ENCODE measurements around the gene MAP7D3.

Gene MAP7D3

DNA sequence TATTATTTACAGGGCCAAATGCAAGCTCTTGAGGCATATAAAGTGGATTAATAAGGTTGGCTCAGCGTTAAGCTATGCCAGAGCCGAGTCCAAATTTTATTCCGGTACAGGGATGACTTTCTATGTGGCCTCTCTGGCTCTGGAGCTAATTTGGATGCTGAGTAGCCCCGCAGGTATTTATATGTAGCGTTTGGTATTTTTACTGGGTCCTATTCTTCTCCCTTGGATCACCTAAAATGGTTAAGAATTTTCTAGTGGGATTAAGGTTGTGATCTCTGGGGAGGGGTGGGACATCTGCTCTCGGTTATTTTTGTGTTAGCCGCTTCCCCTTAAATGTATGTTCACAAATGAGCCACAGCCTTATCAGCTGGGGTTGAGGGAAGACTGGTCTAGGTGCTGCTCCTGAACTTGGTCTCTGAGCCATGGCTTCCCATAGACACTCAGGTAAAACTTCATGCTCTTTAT, 54.5 kb downstream of the MAP7D3 start:
- peak overlapping the region; percentile 83 for H3K27ac ChIP-seq (ENCODE audit: low read length)
- H3K36me3 ChIP-seq (ENCODE audit: control insufficient read depth in 2 of 2, insufficient read depth in 2 of 2, low read length in 2 of 2), result no peaks in the 10 kb centered on the region
- peaks cover 30% of the 10 kb centered on the region for H3K4me1 ChIP-seq (ENCODE audit: control insufficient read depth, insufficient read depth, low read length)
- H3K9ac ChIP-seq (ENCODE audit: low read length in 2 of 2), result peak overlapping the region; percentile 58 to 81
- no peaks in the 10 kb centered on the region for H3K9me3 ChIP-seq (ENCODE audit: control insufficient read depth in 2 of 2, low read length in 2 of 2)
- H3K27me3 ChIP-seq (ENCODE audit: control insufficient read depth in 1 of 2, insufficient read depth in 2 of 2, low read length in 2 of 2), result peaks cover 0 to 3% of the 10 kb centered on the region in 2 donors
- peak overlapping the region; percentile 48 to 63 for H3K4me3 ChIP-seq (ENCODE audit: low read length in 2 of 2)

DNA sequence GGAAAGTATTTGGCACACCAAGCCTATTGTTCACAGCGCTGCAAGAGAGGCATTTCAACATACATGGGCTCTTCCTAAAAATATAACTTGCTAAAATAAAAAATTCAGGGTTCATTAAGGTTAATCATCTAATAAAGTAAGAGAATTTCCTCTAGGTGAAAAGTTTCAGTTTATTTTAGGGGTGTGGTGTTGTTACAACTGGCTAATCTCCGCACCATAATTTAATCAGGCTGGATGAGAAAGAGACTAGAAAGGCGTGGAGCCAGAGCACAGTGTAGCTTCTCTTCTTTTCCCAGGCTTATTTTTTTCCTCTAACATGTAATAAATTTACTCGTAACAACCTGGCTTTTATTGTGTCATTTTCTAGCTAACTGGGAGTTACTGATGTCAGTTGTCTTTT, 56.0 kb downstream of the MAP7D3 start:
- H3K4me3 ChIP-seq (ENCODE audit: low read length in 2 of 2), result no peak overlapping the region
- no peaks in the 10 kb centered on the region for H3K9me3 ChIP-seq (ENCODE audit: control insufficient read depth in 2 of 2, low read length in 2 of 2)
- H3K27me3 ChIP-seq (ENCODE audit: control insufficient read depth in 1 of 2, insufficient read depth in 2 of 2, low read length in 2 of 2), result no peaks in the 10 kb centered on the region
- H3K27ac ChIP-seq (ENCODE audit: low read length), result peak overlapping the region; percentile 83
- peak overlapping the region in 1 of 2 donors; percentile 81 for H3K9ac ChIP-seq (ENCODE audit: low read length in 2 of 2)
- H3K36me3 ChIP-seq (ENCODE audit: control insufficient read depth in 2 of 2, insufficient read depth in 2 of 2, low read length in 2 of 2), result peaks cover 0 to 5% of the 10 kb centered on the region in 2 donors
- peaks cover 33% of the 10 kb centered on the region for H3K4me1 ChIP-seq (ENCODE audit: control insufficient read depth, insufficient read depth, low read length)

DNA sequence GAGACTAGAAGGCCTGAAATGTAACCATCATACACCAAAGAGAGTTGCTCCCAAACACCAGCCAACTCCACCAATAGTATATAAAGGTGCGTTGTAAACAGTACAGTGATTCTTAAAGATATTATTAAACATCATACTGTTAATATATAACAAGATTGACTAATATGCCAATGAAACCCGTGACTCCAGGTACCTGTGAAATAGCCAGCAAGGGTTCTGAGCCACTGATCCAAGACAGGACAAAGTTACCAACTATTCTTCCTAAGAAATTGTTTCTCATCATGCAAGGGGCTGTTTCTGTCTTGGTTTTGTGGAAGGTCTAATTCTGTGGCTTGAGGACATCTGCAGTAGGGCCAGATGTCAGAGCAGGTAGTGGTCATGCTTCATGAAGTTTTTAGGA, 56.7 kb downstream of the MAP7D3 start:
- Histone ChIP-seq H3K9me3 (ENCODE audit: control insufficient read depth in 2 of 2, low read length in 2 of 2) (no peaks in the 10 kb centered on the region), H3K4me3 (ENCODE audit: low read length in 2 of 2) (no peak overlapping the region), H3K36me3 (ENCODE audit: control insufficient read depth in 2 of 2, insufficient read depth in 2 of 2, low read length in 2 of 2) (peaks cover 0 to 5% of the 10 kb centered on the region in 2 donors), H3K27ac (ENCODE audit: low read length) (peak overlapping the region; percentile 82), H3K27me3 (ENCODE audit: control insufficient read depth in 1 of 2, insufficient read depth in 2 of 2, low read length in 2 of 2) (no peaks in the 10 kb centered on the region), H3K9ac (ENCODE audit: low read length in 2 of 2) (no peak overlapping the region), H3K4me1 (ENCODE audit: control insufficient read depth, insufficient read depth, low read length) (peaks cover 37% of the 10 kb centered on the region)

DNA sequence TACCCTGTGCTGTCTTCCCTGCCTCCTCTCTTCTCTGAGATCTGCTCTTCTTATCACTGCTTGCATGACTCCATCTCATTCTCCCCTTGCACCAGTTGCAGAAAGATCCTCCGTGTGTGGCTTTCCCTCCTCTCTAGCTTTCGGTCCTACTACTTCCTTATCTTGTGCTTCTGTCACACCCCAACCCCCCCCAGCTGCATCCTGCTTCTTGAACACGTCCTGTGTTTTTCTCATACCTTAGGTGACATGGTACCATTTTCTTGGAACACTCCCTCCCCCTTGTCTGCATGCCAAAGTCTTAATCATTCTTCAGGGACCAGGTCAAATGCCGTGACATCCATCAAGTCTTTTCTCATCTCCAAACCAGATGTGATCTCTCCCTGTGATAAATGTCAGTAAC, 57.4 kb downstream of the MAP7D3 start:
- H3K9me3 ChIP-seq (ENCODE audit: control insufficient read depth in 2 of 2, low read length in 2 of 2), result no peaks in the 10 kb centered on the region
- peak overlapping the region; percentile 11 to 35 for H3K4me3 ChIP-seq (ENCODE audit: low read length in 2 of 2)
- H3K27ac ChIP-seq (ENCODE audit: low read length), result peak overlapping the region; percentile 82
- peaks cover 0 to 5% of the 10 kb centered on the region in 2 donors for H3K36me3 ChIP-seq (ENCODE audit: control insufficient read depth in 2 of 2, insufficient read depth in 2 of 2, low read length in 2 of 2)
- peaks cover 45% of the 10 kb centered on the region for H3K4me1 ChIP-seq (ENCODE audit: control insufficient read depth, insufficient read depth, low read length)
- no peak overlapping the region for H3K9ac ChIP-seq (ENCODE audit: low read length in 2 of 2)
- H3K27me3 ChIP-seq (ENCODE audit: control insufficient read depth in 1 of 2, insufficient read depth in 2 of 2, low read length in 2 of 2), result no peaks in the 10 kb centered on the region

DNA sequence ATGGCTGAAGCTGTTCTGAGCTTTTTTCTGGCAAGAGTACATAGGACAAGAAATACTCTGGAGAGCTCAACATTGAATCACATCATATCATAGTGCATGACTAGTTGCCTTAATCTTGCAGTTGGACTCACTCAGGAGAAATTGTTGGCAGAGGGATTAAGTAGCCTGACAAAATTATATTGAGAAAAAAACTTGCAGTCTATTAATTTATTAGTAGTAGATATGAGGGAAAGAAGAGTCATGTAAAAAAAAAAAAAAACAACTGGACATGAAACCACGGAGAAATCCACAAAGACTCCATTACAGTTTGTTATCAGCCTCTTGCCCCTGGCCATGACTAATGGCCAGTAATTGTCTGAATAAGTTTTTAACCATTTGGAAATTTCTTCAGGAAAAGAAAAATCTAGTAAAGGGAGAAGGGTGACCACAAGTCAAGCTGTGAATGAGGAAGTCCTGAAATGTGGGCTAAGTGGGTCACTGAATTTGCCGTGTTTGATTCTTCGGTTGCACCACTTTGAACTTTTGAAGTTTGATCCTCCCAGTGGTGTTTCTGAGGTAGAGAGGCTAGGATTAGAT, 58.3 kb downstream of the MAP7D3 start:
- Histone ChIP-seq H3K9me3 (ENCODE audit: control insufficient read depth in 2 of 2, low read length in 2 of 2) (no peaks in the 10 kb centered on the region), H3K4me3 (ENCODE audit: low read length in 2 of 2) (peak overlapping the region; percentile 14 to 35), H3K4me1 (ENCODE audit: control insufficient read depth, insufficient read depth, low read length) (peaks cover 52% of the 10 kb centered on the region), H3K36me3 (ENCODE audit: control insufficient read depth in 2 of 2, insufficient read depth in 2 of 2, low read length in 2 of 2) (peaks cover 0 to 5% of the 10 kb centered on the region in 2 donors), H3K27ac (ENCODE audit: low read length) (peak overlapping the region; percentile 82), H3K9ac (ENCODE audit: low read length in 2 of 2) (peak overlapping the region in 1 of 2 donors; percentile 31), H3K27me3 (ENCODE audit: control insufficient read depth in 1 of 2, insufficient read depth in 2 of 2, low read length in 2 of 2) (no peaks in the 10 kb centered on the region)

DNA sequence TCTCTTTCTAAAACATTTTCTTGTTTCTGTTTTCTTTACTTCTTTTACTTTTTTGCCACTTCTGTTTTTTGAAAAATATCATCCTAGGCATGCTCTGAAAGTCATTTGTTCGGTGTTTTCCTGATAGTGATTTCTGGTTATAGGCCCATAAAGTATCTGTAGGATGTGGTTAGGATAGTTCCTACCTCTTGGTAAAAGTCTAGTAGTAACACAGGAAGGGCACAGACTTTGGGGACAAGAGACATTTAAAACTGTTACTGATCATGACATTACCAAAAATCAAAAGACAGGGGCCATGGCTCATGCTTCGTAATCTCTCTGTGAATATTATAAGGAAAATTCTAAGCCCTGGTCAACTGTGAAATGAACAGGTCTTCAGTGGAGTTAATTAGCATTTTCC, 59.1 kb downstream of the MAP7D3 start:
- H3K4me3 ChIP-seq (ENCODE audit: low read length in 2 of 2), result no peak overlapping the region
- H3K27ac ChIP-seq (ENCODE audit: low read length), result peak overlapping the region; percentile 82
- no peaks in the 10 kb centered on the region for H3K9me3 ChIP-seq (ENCODE audit: control insufficient read depth in 2 of 2, low read length in 2 of 2)
- peaks cover 0 to 5% of the 10 kb centered on the region in 2 donors for H3K36me3 ChIP-seq (ENCODE audit: control insufficient read depth in 2 of 2, insufficient read depth in 2 of 2, low read length in 2 of 2)
- peak overlapping the region in 1 of 2 donors; percentile 18 for H3K9ac ChIP-seq (ENCODE audit: low read length in 2 of 2)
- no peaks in the 10 kb centered on the region for H3K27me3 ChIP-seq (ENCODE audit: control insufficient read depth in 1 of 2, insufficient read depth in 2 of 2, low read length in 2 of 2)
- H3K4me1 ChIP-seq (ENCODE audit: control insufficient read depth, insufficient read depth, low read length), result peaks cover 52% of the 10 kb centered on the region

DNA sequence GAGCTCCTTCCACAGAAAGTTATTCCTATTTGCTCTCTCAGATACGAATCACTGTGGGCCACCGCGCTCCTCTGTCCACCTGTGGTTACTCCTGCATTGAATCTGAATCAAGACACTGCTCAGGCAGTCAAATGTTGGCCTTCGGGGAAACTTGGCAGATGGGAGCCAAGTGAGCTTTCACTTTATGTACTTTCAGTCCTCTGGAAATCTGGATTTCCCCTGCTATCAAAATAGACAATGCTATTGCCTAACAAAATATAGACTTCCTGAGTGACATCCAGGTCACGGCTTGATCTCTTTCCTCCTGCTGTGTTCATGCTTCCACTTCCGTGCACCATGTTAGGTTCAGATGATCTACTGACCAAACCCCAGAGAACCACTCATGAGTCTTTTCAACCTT, 60.0 kb downstream of the MAP7D3 start:
- H3K9ac ChIP-seq (ENCODE audit: low read length in 2 of 2), result peak overlapping the region in 1 of 2 donors; percentile 13
- H3K36me3 ChIP-seq (ENCODE audit: control insufficient read depth in 2 of 2, insufficient read depth in 2 of 2, low read length in 2 of 2), result peaks cover 0 to 5% of the 10 kb centered on the region in 2 donors
- peaks cover 52% of the 10 kb centered on the region for H3K4me1 ChIP-seq (ENCODE audit: control insufficient read depth, insufficient read depth, low read length)
- H3K4me3 ChIP-seq (ENCODE audit: low read length in 2 of 2), result peak overlapping the region; percentile 22 to 40
- H3K27me3 ChIP-seq (ENCODE audit: control insufficient read depth in 1 of 2, insufficient read depth in 2 of 2, low read length in 2 of 2), result no peaks in the 10 kb centered on the region
- H3K9me3 ChIP-seq (ENCODE audit: control insufficient read depth in 2 of 2, low read length in 2 of 2), result no peaks in the 10 kb centered on the region
- H3K27ac ChIP-seq (ENCODE audit: low read length), result peak overlapping the region; percentile 82

DNA sequence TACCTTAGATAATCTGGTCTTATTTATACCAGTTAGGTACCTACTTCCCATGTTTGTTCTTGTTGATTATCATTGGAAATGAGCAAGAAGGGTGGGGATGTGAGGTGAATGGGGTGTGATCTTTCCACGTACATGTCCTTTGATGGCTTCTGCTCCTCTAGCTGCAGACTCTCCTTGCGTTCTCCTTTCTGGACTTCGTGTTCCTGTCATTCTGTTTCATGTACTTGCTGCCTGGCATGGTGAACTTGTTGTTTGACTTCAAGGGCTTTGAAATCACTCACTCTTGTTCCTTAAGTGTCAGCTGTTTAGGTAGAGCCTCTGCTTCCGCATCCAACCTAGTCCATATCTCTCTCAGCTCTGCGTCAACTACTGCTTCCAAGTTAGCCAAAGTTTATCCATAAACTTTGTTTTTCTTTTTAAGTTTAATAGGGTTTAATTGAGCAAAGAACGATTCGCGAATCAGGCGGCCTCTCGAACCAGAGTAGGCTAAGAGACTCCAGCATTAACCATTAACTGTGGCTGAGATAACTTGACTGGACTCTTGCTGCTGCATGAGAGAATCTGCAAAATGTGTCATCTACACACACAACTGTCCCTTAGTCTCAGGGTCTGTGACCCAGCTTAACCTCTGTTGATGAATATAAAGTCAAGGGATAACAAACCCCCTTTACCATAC, 61.0 kb downstream of the MAP7D3 start:
- H3K9me3 ChIP-seq (ENCODE audit: control insufficient read depth in 2 of 2, low read length in 2 of 2), result no peaks in the 10 kb centered on the region
- H3K4me1 ChIP-seq (ENCODE audit: control insufficient read depth, insufficient read depth, low read length), result peaks cover 48% of the 10 kb centered on the region
- no peaks in the 10 kb centered on the region for H3K27me3 ChIP-seq (ENCODE audit: control insufficient read depth in 1 of 2, insufficient read depth in 2 of 2, low read length in 2 of 2)
- peak overlapping the region in 1 of 2 donors; percentile 40 for H3K4me3 ChIP-seq (ENCODE audit: low read length in 2 of 2)
- peak overlapping the region; percentile 82 for H3K27ac ChIP-seq (ENCODE audit: low read length)
- H3K36me3 ChIP-seq (ENCODE audit: control insufficient read depth in 2 of 2, insufficient read depth in 2 of 2, low read length in 2 of 2), result peaks cover 0 to 5% of the 10 kb centered on the region in 2 donors
- peak overlapping the region in 1 of 2 donors; percentile 9 for H3K9ac ChIP-seq (ENCODE audit: low read length in 2 of 2)

DNA sequence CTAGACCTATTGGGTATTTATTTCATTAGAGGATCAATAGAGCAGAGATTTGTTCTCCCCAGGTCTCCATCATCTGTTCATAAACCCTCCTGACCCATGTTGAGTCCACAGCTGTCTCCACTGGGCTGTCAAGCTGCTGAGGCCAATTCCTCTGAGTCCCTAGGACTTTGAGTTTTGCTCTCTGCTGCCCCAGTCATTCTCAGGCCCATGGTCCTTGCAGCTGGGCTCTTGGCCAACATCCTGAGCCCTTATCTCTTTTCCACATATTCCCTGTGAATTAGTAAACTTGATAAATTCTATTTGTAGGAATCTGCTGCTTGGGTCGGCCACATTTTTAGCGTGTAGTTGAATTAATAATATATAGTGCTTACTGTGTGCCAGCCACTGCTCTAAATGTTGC, 62.0 kb downstream of the MAP7D3 start:
- Histone ChIP-seq H3K4me3 (ENCODE audit: low read length in 2 of 2) (no peak overlapping the region), H3K9ac (ENCODE audit: low read length in 2 of 2) (peak overlapping the region in 1 of 2 donors; percentile 27), H3K4me1 (ENCODE audit: control insufficient read depth, insufficient read depth, low read length) (peaks cover 48% of the 10 kb centered on the region), H3K9me3 (ENCODE audit: control insufficient read depth in 2 of 2, low read length in 2 of 2) (no peaks in the 10 kb centered on the region), H3K27me3 (ENCODE audit: control insufficient read depth in 1 of 2, insufficient read depth in 2 of 2, low read length in 2 of 2) (no peaks in the 10 kb centered on the region), H3K36me3 (ENCODE audit: control insufficient read depth in 2 of 2, insufficient read depth in 2 of 2, low read length in 2 of 2) (peaks cover 0 to 5% of the 10 kb centered on the region in 2 donors), H3K27ac (ENCODE audit: low read length) (peak overlapping the region; percentile 82)

DNA sequence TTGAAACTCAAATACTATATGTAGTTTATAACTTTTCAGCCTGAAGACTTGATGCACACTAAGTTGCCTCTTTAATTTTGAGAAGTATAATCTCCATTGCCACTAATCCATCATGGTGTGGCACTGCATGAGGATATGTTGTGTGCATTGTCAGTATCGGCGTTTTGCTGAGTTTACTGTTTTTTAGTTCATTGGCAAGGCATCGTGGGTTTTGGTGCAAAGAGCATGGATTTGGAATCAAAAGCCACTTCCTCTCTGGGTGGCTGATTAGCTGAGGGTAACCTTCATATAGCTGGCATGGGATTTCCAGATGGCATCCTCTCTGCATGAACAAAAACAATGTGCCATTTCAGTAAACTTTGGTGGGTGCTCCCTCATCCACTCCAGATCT, 65.2 kb downstream of the MAP7D3 start:
- Histone ChIP-seq H3K9me3 (ENCODE audit: control insufficient read depth in 2 of 2, low read length in 2 of 2) (no peaks in the 10 kb centered on the region), H3K27ac (ENCODE audit: low read length) (peak overlapping the region; percentile 68), H3K27me3 (ENCODE audit: control insufficient read depth in 1 of 2, insufficient read depth in 2 of 2, low read length in 2 of 2) (peaks cover 0 to 3% of the 10 kb centered on the region in 2 donors), H3K36me3 (ENCODE audit: control insufficient read depth in 2 of 2, insufficient read depth in 2 of 2, low read length in 2 of 2) (peaks cover 0 to 3% of the 10 kb centered on the region in 2 donors), H3K4me1 (ENCODE audit: control insufficient read depth, insufficient read depth, low read length) (peaks cover 28% of the 10 kb centered on the region), H3K4me3 (ENCODE audit: low read length in 2 of 2) (no peak overlapping the region), H3K9ac (ENCODE audit: low read length in 2 of 2) (peak overlapping the region in 1 of 2 donors; percentile 72)

All from stomach smooth muscle (tissue), 2 donors.